Measurements from ENCODE around the gene RNF5.
"Not testable (repeated sequence)": the region's sequence is repeated elsewhere in the genome, so short reads cannot be mapped to it uniquely, and the experiment has no call there.

The RNF5 gene

GRCh38 chr6:32210191-32210601, 32.0 kb downstream of the RNF5 start:
- TF ChIP-seq, protein P1, sequence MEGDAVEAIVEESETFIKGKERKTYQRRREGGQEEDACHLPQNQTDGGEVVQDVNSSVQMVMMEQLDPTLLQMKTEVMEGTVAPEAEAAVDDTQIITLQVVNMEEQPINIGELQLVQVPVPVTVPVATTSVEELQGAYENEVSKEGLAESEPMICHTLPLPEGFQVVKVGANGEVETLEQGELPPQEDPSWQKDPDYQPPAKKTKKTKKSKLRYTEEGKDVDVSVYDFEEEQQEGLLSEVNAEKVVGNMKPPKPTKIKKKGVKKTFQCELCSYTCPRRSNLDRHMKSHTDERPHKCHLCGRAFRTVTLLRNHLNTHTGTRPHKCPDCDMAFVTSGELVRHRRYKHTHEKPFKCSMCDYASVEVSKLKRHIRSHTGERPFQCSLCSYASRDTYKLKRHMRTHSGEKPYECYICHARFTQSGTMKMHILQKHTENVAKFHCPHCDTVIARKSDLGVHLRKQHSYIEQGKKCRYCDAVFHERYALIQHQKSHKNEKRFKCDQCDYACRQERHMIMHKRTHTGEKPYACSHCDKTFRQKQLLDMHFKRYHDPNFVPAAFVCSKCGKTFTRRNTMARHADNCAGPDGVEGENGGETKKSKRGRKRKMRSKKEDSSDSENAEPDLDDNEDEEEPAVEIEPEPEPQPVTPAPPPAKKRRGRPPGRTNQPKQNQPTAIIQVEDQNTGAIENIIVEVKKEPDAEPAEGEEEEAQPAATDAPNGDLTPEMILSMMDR (IDR thresholded peaks at IDR 0.05), result no peak

GRCh38 chr6:32211432-32211831, 33.2 kb downstream of the RNF5 start:
- not testable (repeated sequence) for H3K9me3 ChIP-seq, H3K27me3 ChIP-seq, H3K36me3 ChIP-seq

More at GRCh38 chr6:32210191-32210601, 32.0 kb downstream of the RNF5 start:
- Histone ChIP-seq H3K27me3 (peaks cover 7% of the 10 kb centered on the region), H3K9me3 (no peaks in the 10 kb centered on the region), H3K4me1 (ENCODE audit: control insufficient read depth in 1 of 2, insufficient read depth in 1 of 2, low read depth in 1 of 2, low read length in 1 of 2) (no peaks in the 10 kb centered on the region), H3K36me3 (no peaks in the 10 kb centered on the region), H3K27ac (no peak overlapping the region), H3K4me3 (ENCODE audit: low read depth in 1 of 2, low read length in 1 of 2) (no peak overlapping the region)

GRCh38 chr6:32212076-32212760, 34.0 kb downstream of the RNF5 start:
- Histone ChIP-seq H3K27me3 (no peaks in the 10 kb centered on the region), H3K36me3 (no peaks in the 10 kb centered on the region), H3K9me3 (no peaks in the 10 kb centered on the region), H3K4me3 (ENCODE audit: low read depth in 1 of 2, low read length in 1 of 2) (no peak overlapping the region), H3K4me1 (ENCODE audit: control insufficient read depth in 1 of 2, insufficient read depth in 1 of 2, low read depth in 1 of 2, low read length in 1 of 2) (no peaks in the 10 kb centered on the region), H3K27ac (no peak overlapping the region)
- TF ChIP-seq, protein P1 (IDR thresholded peaks at IDR 0.05), result no peak

More at GRCh38 chr6:32211432-32211831, 33.2 kb downstream of the RNF5 start:
- H3K4me3 ChIP-seq (ENCODE audit: low read depth in 1 of 2, low read length in 1 of 2); H3K4me1 ChIP-seq (ENCODE audit: control insufficient read depth in 1 of 2, insufficient read depth in 1 of 2, low read depth in 1 of 2, low read length in 1 of 2); H3K27ac ChIP-seq: not testable (repeated sequence)

- Histone ChIP-seq H3K27me3 (no peaks in the 10 kb centered on the region), H3K4me1 (ENCODE audit: control insufficient read depth in 1 of 2, insufficient read depth in 1 of 2, low read depth in 1 of 2, low read length in 1 of 2) (no peaks in the 10 kb centered on the region), H3K9me3 (no peaks in the 10 kb centered on the region), H3K4me3 (ENCODE audit: low read depth in 1 of 2, low read length in 1 of 2) (no peak overlapping the region), H3K27ac (no peak overlapping the region), H3K36me3 (no peaks in the 10 kb centered on the region)
- TF ChIP-seq, protein P1 (IDR thresholded peaks at IDR 0.05), result no peak
Observed at GRCh38 chr6:32213649-32214048, 35.4 kb downstream of the RNF5 start.

DNA sequence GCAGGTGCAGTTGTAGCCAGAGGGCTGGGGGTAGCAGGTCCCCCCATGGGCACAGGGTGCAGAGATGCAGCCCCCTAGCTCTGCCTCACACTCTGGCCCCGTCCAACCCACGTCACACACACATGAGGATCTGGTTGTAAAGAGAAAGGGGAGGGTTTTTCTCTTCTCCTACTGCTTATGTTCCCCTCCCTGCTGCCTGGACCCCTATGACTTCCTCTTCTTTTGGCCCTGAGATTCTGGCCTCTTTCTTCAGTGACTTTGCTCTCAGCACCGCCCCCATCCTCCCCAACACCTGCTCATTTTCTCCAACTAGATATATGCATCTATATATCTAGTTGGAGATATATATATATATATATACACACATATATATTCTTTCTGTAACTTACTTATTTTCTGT, 35.9 kb downstream of the RNF5 start:
- no peak overlapping the region for H3K27ac ChIP-seq
- H3K9me3 ChIP-seq, result no peaks in the 10 kb centered on the region
- no peaks in the 10 kb centered on the region for H3K27me3 ChIP-seq
- no peaks in the 10 kb centered on the region for H3K4me1 ChIP-seq (ENCODE audit: control insufficient read depth in 1 of 2, insufficient read depth in 1 of 2, low read depth in 1 of 2, low read length in 1 of 2)
- no peak overlapping the region for H3K4me3 ChIP-seq (ENCODE audit: low read depth in 1 of 2, low read length in 1 of 2)
- no peaks in the 10 kb centered on the region for H3K36me3 ChIP-seq
- TF ChIP-seq, protein P1 (IDR thresholded peaks at IDR 0.05), result no peak

GRCh38 chr6:32215617-32216016, 37.4 kb downstream of the RNF5 start:
- TF ChIP-seq, protein P1 (IDR thresholded peaks at IDR 0.05), result no peak

More at GRCh38 chr6:32215617-32216016, 37.4 kb downstream of the RNF5 start:
- no peaks in the 10 kb centered on the region for H3K27me3 ChIP-seq
- no peak overlapping the region for H3K27ac ChIP-seq
- no peaks in the 10 kb centered on the region for H3K4me1 ChIP-seq (ENCODE audit: control insufficient read depth in 1 of 2, insufficient read depth in 1 of 2, low read depth in 1 of 2, low read length in 1 of 2)
- H3K36me3 ChIP-seq, result no peaks in the 10 kb centered on the region
- no peak overlapping the region for H3K4me3 ChIP-seq (ENCODE audit: low read depth in 1 of 2, low read length in 1 of 2)
- H3K9me3 ChIP-seq, result no peaks in the 10 kb centered on the region
